ENCODE results near the gene ITIH1. TPM values are rescaled to one million over a fixed set of nuclear protein-coding genes. Genes with fewer than 3 reads are reported as not detected.
A peak's percentile ranks its signal among the peaks of the same experiment; 100 is the strongest.

The ITIH1 gene
- total RNA-seq, 1 experiment from 2014 or later: not detected

DNA sequence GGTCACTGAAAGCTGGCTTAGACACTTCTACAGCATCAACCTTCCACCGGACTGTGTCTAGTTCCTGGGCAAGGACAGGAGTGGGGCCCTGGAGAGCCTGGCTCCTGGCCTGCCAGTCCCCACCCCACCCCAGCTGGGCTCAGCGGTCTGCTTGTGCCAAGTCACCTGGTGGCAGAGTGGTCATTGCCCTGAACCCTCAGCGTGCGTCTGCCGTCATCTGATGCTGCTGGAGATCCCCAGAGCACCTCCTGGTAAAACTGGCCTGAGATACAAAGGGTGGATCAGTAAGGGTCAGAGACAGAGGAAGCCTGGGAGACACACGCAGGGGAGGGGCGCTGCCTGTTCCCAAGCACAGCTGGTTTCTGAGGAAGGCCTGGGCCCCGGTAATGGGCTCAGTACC, 36.4 kb downstream of the ITIH1 start:
- DNase-seq (ENCODE audit: low spot score): no peak

DNA sequence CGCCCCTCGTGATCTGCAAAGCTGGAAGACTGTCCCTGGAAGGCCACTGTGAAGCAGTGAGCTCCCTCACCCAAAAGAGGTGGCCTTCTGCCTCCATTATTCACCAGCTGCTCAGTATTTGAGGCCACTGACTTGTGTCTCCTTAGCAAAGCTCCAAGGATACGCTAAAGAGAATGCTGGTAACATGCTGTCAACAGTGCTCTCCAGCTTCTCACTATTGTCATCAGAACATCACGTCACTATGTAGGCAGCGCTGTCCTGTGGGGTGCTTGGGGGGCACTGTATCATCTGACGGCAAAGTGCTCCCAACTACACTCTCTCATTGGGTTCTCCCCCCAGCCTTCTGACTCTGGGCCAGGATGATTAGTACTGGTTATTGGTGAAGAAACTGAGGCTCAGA, 38.8 kb downstream of the ITIH1 start:
- no peak for DNase-seq (ENCODE audit: low spot score)

DNA sequence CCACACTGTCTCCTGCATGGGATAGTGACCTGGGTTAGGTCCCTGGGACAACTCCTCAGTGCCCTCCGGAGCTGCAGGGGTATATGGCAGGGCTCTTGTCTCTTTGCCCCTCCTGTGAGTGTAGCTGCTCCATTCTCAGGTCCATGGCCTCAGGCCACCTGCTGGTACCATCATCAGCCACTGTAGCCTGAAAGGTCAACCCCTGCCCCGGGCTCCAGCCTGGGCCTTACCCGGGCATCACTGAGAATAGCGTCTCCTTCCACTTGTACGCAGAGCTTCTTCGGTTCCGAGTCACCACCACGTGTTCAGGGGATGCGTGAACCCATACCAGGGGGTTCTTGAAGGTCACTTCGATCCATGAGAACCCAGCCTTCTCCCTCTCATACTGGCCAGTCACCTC, 39.3 kb downstream of the ITIH1 start:
- DNase-seq (ENCODE audit: low spot score): no peak

DNA sequence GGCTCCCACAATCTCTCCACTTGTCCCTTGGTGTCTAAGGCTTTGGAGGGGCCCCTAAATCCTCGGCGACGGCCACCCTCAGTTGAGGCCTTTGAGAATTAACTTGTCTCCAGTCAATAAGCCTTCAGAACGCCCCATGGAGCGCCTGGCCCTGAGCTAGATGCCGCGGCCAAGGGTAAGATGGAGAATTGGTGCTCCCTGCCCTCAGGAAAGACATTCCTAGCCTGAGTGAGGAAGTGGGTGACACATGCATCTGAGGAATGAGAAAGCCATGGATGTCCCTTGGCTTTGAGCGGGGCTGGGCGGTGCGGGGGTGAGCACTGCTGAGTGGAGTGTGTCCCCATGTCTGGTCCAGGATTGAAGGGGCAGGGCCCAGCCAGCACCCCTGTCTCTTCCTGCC, 39.8 kb downstream of the ITIH1 start:
- DNase-seq (ENCODE audit: low spot score): no peak

DNA sequence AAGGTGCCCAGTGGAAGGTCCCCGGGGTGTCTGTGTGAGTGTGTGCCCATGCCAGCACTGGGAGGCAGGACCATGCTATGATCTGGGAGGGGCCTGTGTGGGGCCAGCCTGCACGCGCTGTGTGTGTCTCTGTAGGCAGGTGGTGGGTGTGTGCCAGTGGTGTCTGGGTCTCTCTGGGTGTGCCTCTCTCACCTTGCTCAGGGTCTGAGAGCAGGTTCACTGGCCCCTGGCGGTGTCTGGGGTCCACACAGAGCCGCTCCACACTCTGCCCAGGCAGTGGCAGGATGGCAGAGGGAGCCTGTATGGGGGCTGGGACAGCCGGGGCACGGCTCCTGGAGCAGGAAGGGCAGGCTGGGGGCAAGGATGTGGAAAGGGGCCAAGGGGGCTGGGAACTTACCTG, 40.5 kb downstream of the ITIH1 start:
- no peak for DNase-seq (ENCODE audit: low spot score)

DNA sequence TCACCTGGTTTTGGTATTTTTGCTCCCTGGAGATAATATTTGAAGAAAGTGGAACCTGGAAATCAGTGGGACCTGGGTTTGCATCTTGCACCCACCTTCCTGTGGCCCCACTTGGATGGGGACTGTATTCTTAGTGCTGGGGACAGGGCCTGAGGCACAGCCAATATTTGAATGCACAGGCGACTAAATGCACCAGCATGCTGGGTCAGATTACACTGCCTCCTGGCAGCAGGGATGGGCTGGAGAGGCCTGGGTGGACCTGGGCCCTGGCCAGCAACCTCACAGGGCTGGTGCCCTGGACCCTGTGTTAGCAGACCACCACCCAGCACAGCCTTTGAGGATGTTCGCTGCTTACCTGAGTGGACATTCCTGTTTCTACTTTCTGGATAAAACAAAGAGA, 42.5 kb downstream of the ITIH1 start:
- DNase-seq (ENCODE audit: low spot score): no peak

DNA sequence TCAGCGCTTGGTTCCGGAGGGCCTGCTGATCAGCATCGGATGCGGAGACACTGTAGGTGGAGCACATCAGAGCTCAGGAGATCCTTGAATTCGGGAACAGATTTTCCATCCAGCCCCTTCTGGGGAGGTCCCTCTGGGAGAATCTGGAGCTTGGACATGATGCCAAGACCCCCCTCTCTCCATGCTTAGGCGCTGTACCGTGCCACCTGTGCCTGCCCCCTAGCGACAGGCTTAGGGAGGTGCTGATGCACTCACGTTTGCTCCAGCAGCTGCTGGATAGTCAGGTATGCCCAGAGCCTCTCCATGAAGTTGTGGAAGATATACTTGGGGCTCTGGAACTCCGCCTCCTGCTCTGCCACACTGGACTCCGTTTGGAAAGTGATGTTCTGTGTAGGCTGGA, 43.3 kb downstream of the ITIH1 start:
- no peak for DNase-seq (ENCODE audit: low spot score)

DNA sequence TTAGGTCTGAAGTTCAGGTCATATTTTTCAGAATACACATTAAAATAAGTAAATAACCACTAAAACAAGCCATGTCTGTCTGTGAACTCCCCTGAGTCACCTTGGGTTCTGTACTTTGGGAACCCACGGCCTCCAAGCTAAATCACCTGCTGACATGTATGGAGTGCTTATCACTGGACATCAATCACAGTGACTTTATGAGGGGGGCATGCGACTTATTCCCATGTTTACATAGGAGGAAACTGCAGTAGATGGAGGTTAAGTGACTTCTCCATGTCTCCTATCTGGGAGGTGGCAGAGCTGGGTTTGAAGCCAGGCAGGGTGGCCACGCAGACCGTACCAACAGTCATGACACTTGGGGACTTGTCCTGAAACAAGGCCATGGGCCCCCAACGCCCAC, 45.0 kb downstream of the ITIH1 start:
- no peak for DNase-seq (ENCODE audit: low spot score)

DNA sequence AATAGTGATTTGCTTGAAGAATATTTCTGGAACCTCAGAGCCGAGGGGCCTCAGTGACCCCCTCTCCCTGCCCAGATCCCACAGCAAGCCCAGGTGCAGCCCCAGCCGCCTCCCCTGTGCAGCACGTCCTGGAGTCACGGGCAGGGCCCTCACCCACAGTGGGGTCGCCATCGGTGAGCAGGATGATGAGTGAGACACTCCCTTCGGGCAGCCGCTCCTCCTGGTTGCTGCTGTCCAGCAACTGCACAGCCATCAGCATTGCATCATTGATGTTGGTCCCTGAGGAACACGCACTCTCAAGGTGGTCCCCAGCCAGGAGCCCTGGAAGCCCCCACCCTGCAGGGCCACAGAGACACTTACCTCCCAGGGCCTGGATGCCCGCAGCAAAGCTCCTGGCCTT, 46.6 kb downstream of the ITIH1 start:
- DNase-seq (ENCODE audit: low spot score): no peak

DNA sequence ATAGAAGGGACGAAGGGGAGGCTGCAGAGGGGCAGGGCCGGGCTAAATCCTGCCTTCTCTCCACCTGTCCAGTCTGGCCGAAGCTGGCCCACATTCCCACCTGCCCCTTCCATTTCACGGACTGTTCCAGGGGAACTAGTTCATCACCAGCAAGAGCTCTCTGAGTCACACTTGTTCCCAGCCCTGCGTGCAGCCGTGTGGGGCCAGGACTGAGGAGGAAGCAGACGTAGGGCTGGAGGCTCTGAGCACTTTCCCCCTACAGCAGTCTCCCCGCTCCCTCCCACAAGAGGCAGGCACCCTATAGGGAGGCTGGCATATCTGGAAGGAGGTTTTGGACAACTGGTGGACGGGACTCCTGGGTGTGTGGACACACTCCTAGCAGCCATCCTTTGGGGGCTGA, 50.0 kb downstream of the ITIH1 start:
- no peak for DNase-seq (ENCODE audit: low spot score)

DNA sequence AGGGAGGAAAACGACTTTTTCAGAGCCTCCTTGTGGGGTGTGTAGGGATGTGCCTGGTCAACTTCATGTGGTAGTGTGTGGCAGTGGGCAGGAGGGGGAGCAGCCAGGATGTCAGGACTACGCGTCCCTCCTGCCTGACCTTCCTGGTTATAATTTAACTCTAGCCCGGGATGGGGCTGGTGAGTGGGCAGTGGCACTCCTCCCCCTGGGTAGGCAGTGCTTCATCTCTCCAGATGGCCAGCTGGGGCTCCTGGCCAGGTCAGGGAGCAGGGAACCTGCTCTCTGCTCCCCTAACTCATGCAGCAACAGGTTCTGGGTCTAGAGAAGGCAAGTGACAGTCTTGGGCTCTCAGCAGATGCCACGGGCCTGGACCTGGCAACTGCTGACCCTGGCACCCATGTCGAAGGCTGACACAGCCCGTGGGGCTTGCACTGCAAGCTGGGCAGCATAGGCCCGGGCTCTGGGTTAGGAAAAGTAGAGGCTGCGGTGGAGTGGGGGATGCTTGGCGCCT, 50.5 kb downstream of the ITIH1 start:
- no peak for DNase-seq (ENCODE audit: low spot score)

DNA sequence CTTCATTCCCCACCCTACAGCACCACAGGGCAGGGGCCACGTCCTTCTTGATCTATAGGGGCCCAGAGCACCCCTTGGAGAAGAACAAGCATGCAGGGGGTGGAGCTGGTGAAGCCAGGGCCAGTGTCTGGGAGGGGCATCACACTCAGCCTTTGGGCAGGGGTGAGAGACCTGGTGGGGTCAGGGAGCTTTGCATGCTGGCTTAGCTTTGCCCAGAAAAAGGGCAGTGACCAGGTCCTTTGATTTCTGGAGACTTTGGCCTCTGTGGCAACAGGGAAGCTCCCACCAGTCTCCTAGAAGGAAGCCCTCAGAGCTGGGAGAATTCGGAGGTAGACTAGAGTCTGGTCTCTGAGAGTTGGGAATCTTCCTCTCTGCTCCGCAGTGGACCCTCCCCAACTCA, 52.1 kb downstream of the ITIH1 start:
- DNase-seq (ENCODE audit: low spot score): no peak

DNA sequence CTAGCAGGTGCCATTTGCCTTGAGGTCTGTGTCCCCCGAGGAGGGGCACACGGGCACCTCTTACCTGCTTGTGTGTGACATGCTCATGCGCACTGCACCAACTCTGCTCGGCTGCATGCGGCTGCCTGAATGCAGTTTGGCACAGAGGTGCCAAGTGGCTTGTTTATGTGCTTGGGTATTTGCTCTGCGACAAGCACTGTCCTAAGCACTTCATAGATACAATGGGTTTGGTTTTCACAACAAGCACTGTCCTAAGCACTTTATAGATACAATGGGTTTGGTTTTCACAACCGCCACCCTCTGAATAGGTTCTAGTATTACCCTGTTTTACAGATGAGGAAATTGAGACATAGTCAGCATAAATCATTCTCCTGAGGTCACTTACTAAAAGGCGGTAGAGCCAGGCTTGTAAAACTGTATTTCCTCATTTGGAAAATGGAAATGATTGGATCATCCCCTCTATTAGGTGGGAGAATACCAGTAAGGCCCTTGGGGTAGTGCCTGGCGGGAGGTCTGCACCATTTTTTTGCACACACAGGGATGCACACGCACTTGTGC, 52.6 kb downstream of the ITIH1 start:
- DNase-seq (ENCODE audit: low spot score): no peak

DNA sequence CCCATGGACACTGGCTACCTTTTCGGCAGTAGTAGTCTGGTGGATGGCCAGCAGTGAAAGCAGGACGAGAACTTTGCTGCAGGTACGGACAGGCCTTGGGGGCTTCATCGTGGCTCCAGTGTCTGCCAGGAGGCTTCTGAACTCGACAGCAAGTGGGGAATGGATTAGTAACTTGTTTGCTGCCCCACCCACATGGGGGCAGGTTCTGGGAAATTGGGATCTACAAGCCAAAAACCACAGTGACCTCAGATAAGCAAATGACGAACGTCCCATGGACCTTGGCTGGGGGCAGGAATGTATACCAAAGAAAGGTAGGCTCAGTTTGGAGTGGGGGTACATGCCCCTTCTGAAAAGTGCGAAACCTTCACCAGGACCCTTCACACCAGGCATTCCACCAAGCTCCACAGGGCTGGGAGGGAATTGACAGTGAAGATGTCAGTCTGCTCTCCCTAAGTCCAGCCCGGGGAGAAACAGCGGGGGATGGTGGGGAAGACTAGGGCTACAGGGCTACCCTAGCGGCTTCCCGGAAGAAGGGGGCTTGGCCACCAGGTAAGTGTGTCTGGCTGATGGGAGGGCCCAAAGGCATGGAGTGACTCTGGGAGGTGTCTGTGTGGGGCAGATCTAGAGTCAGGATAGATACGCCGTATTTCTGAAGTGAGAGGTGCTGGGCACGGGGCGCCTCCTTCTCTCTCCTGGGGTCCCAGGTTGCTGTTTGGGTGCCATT, 53.3 kb downstream of the ITIH1 start, which contains the start of gene ITIH4:
Gene ITIH4, minus strand, starts transcription at position 138 of the 724 bp plus-strand sequence. Its CDS starts 30 bp downstream, at position 108.
- DNase-seq (ENCODE audit: low spot score): peak; percentile 13

DNA sequence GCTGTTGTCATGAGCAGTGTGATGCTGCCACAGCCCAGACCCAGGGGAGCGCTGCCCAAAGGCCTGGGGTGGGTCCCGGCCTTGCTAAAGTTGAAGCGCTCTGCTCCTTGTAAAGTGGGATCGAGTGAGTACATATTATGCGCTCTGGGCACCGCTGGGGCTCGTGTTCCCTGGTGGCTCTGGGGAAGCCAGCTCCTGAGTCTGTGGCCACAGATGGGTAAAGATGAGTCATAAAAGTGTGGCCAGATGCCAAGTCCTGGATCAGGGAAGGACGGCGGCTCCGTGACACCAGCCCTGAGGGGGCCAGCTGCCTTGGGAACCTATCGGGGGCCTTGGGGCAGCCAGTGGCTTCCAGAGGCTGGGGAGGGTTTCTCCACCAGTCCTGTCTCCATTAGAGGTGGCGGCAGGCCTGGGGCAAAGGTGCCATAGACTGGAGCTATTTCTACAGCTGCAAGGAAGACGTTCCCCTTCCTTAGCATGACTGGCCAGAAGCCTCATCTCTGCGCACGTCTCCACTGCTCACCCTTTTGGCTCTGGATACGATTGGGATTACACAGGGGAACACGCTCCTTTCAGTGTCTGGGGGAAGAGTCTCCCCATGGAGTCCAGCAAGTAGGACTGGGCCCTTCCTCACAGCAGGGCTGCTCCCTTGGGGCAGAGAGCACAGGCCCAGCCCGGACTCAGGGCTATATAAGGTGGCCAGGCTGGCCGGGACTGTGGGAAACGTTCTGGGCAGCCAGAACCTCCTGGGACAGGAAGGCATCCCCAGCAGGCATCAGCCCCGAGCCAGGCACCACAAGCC, 54.3 kb downstream of the ITIH1 start:
- DNase-seq (ENCODE audit: low spot score): peak; percentile 82

DNA sequence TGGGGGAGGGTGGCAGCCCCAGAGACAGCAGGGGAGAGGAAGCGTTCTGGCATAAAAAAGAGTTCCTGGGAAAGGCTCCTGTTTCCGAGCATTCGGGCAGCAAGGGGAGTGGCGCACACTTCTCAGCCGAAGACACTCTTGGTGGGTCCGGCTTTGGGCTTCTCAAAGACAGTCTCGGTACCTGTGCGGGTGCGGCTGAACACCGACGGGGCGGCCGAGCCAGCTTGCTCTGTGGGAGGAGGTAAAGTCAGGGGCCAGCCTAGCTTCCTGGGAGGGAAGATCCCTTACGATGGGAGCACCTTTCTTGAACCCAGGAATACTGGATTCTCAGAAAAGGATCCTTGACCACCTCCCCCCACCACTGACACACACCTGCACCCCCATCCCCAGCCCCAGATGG, 55.8 kb downstream of the ITIH1 start:
- DNase-seq (ENCODE audit: low spot score): no peak

DNA sequence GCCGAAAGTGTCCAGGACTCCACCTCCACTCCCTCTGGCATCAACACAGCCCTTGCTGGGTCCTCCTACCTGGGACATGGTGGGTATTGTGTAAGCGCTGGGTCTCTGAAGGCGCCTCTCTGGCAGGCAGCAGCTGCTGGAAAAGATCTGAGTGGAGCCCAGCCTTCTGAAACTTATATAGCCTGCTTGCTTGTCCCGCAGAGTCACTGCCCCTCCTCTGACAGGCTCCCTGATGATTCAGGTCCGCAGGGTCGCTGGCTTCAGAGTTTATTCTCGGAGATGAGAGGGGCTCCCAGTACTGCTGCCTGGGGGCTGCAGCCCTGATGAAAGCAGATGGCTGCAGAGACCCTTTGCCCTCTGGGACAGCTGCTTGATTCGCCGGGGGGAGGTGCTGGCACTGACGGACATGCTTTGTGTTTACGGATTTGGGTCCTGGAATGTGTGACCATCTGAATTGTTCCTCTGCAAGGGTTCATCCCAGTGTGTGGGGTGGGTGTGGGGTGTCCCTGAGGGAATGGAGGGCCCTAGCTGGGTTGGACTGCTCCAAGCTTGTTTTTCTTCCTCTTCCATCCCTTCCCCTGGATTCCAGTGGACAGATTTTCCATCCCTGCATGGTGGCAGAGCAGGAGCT, 57.6 kb downstream of the ITIH1 start, which contains the start of gene MUSTN1:
Gene MUSTN1, minus strand, starts transcription at position 149 of the 631 bp plus-strand sequence. Its CDS starts 71 bp downstream, at position 78.
- no peak for DNase-seq (ENCODE audit: low spot score)

DNA sequence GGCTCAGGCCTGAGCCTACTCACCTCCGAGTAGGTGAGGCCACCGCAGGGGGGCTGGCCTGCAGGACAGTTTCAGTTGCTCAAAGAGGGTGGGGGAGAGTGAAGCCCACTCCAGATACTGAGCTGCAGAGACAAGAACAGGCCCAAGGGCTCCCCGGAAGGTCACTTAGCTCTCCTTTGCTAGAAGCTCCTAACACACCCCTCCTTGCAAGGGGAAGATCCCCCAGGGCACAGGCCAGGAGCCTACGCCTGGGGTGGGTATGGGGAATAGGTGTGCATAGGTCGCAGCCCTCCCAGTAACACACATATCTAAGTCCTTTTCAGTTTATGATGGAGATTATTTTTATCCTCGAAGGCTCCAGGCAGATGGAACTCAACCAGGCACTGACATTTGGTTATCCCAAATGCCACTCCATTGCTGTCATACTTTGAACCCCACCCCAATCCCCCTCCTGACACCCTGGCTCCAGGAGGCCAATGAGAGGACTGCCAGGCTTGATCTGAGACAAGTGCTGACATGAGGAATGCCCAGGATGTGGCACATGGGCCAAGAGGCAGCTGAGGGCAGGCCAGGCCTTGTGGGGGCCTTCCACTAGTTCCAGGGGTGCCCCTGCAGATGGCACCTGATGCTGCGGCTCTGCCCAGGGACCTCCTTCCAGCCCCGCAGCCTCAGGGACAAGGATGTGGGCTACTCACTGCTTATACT, 58.5 kb downstream of the ITIH1 start:
- no peak for DNase-seq (ENCODE audit: low spot score)

DNA sequence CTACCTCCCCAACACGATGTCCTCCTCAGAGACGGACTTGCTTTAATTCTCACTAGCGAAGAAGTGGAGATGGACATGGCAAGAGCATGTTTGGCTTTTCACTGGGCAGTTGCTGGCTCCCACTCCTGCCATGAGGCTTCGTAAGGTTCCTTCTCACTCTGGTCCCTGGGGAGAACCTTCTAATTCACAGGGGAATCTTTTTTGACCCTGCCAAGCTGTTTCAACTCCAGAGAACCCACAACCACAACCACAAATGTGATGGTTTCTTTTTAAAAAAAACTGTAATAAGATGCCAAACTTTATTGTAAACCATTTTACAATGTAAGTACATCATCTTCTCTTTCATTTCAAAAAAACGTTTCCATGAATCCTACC, 59.1 kb downstream of the ITIH1 start:
- no peak for DNase-seq (ENCODE audit: low spot score)

DNA sequence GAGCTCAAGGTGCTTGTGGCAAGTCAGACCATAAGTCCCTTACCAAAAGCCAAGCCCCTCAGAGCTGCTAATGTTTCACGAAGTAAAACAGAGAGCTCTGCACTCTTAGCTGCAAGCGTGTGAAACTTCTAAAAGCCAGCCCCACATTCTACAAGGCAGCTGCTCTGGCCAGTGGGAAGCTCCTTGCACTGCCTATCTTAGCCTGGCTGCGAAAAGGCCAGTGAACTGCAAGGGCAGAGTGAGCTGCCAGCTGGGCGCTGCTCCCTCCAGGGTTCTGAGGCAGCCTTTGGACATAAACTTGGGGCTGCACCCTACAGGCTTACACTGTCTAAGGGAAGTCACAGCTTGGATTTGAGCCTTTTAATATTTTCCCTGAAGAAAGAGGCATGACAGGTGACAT, 59.6 kb downstream of the ITIH1 start:
- no peak for DNase-seq (ENCODE audit: low spot score)

DNA sequence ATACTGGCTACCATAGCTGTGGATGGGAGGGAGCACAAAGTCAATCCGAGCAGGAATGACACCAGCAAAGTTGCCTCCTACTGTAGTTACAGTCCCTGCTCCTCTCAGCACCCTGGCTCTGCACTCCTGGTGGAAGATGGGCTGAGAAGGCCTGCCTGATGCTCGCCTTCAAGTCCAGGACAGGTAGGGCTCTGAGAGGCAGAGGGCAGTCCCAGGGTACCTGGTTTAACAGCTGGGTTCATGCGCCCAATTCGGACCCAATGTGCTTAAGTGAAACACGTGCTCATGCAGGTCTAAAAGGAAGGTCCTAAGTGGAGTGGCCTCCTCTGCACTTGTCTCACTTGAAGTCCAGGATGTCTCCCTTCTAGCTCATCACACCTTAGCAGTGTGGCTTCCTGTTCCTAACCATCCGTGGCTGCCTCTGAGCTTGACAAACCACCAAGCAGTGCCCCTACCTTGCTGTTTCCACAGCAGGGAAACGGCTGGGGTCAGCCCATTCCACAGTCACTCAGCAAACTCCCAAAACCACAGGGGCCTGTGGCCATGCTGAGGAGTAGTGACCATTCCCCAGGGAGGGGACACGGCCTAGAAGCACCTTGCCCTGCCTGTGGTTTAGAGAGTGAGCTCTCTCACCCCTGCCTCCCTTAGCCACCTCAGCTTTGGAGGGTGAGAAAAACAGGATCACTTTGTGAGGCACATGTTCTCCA, 61.3 kb downstream of the ITIH1 start:
- no peak for DNase-seq (ENCODE audit: low spot score)
